Esophagus squamous epithelium (tissue), 5 donors: ENCODE results near the gene NUDT15. TPM values are rescaled to one million over a fixed set of nuclear protein-coding genes. Genes with fewer than 3 reads are reported as not detected.
"Not testable (repeated sequence)": the region's sequence is repeated elsewhere in the genome, so short reads cannot be mapped to it uniquely, and the experiment has no call there.

Experiments used
- DNase-seq: peaks from one replicate; lab custom pipeline; 2025; lab: John Stamatoyannopoulos, UW
- H3K27ac ChIP-seq, 4 donors: fragments of 200-600 bp; sonication (generic); one replicate each; pipeline ENCODE4 v1.5.1; 2016 to 2019; ENCODE audit warnings: mild to moderate bottlenecking in 1 of 4
- H3K27me3 ChIP-seq, 4 donors: fragments of 200-600 bp; sonication (generic); 1 replicate in 3 of 4; 2 replicates in 1 of 4; pipeline versions ENCODE4 v1.5.1 to v1.6.0; 2017 to 2021; ENCODE audit warnings: antibody characterized with exemption in 1 of 4
- H3K36me3 ChIP-seq, 3 donors: fragments of 200-600 bp; sonication (generic); one replicate each; pipeline ENCODE4 v1.5.1; 2016 to 2019
- H3K4me1 ChIP-seq, 3 donors: fragments of 200-600 bp; sonication (generic); one replicate each; pipeline ENCODE4 v1.5.1; 2017 to 2019
- H3K4me3 ChIP-seq, 4 donors: fragments of 200-600 bp; sonication (generic); 1 replicate in 3 of 4; 2 replicates in 1 of 4; pipeline ENCODE4 v1.5.1; 2016 to 2019; ENCODE audit warnings: mild to moderate bottlenecking in 2 of 4, moderate library complexity in 1 of 4
- H3K9me3 ChIP-seq, 3 donors: fragments of 200-600 bp; sonication (generic); one replicate each; pipeline ENCODE4 v1.5.1; 2016 to 2019
- POLR2A ChIP-seq, 4 donors: fragments of 450-650 bp; IDR thresholded peaks; one replicate each; pipeline ENCODE4 v1.6.1; 2017; ENCODE audit warnings: antibody characterized with exemption in 4 of 4, mild to moderate bottlenecking in 4 of 4, moderate library complexity in 3 of 4
- WGBS, 2 donors: methylation state at CpG; one replicate each; pipeline ENCODE4 v1.1.5; 2018; 5-methylcytosine and 5-hydroxymethylcytosine counted together
- intact Hi-C: fragments of 100-400 bp; cut with DNase I; formaldehyde crosslinking; loops from one replicate; pipeline ENCODE4 v1.15.0; 2022
- total RNA-seq, 4 donors: library from RNA; depleted of rRNA; stranded (reverse); fragments of >200 nt; gene quantifications; one replicate each; pipeline ENCODE4 v1.1.0, GENCODE V29; 2016
- TF ChIP-seq, protein P1 (sequence below), 6 experiments: fragments of 450-650 bp in 4 of 6; fragments of 200-600 bp in 2 of 6; sonication (generic) in 2 of 6; IDR thresholded peaks; one replicate each; pipeline ENCODE4 v1.5.1; 2016 to 2019; ENCODE audit warnings: antibody characterized with exemption in 6 of 6, mild to moderate bottlenecking in 4 of 6, moderate library complexity in 4 of 6
- donor health status: DM: yes; HTN: yes; CAD: no.

NUDT15 gene
- total RNA-seq, 4 donors from 2014 or later = 7.2 to 31.9 (median 18.5) TPM

DNA sequence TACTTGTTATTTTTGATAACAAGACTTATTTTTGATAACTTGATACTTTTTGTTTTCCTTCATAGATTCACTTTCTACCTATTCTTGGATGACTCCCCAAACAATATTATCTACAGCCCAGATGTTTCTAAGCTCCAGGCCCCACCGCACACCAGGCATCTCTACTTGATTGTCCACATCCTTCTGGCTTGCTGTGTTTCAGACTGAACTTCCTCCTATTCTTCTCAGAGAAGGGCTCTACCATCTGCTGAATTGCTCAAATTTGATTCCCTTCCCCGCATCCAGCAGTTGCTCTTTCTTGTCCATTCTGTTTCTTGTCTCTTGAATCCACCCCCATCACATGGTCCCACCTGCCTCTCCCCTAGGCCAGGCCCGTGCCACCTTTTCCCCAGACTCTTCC, 13.0 kb downstream of the NUDT15 start:
- no peaks in the 10 kb centered on the region for H3K27me3 ChIP-seq
- no peaks in the 10 kb centered on the region for H3K4me1 ChIP-seq
- no peak overlapping the region for H3K27ac ChIP-seq
- no peak overlapping the region for H3K4me3 ChIP-seq
- H3K9me3 ChIP-seq = no peaks in the 10 kb centered on the region
- no peak for TF ChIP-seq POLR2A (IDR thresholded peaks at IDR 0.05)
- TF ChIP-seq, protein P1, sequence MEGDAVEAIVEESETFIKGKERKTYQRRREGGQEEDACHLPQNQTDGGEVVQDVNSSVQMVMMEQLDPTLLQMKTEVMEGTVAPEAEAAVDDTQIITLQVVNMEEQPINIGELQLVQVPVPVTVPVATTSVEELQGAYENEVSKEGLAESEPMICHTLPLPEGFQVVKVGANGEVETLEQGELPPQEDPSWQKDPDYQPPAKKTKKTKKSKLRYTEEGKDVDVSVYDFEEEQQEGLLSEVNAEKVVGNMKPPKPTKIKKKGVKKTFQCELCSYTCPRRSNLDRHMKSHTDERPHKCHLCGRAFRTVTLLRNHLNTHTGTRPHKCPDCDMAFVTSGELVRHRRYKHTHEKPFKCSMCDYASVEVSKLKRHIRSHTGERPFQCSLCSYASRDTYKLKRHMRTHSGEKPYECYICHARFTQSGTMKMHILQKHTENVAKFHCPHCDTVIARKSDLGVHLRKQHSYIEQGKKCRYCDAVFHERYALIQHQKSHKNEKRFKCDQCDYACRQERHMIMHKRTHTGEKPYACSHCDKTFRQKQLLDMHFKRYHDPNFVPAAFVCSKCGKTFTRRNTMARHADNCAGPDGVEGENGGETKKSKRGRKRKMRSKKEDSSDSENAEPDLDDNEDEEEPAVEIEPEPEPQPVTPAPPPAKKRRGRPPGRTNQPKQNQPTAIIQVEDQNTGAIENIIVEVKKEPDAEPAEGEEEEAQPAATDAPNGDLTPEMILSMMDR (IDR thresholded peaks at IDR 0.05) = no peak
- 85 to 91% methylated on average over 3 of the region's 3 CpGs for WGBS, 2 donors
- peaks cover 0 to 96% (median 7%) of the 10 kb centered on the region in 3 donors for H3K36me3 ChIP-seq
- DNase-seq = no peak
- intact Hi-C loops = loop anchor here (10.0 kb wide), 1 partner anchor 256 kb away; no protein-coding TSS in a partner anchor

DNA sequence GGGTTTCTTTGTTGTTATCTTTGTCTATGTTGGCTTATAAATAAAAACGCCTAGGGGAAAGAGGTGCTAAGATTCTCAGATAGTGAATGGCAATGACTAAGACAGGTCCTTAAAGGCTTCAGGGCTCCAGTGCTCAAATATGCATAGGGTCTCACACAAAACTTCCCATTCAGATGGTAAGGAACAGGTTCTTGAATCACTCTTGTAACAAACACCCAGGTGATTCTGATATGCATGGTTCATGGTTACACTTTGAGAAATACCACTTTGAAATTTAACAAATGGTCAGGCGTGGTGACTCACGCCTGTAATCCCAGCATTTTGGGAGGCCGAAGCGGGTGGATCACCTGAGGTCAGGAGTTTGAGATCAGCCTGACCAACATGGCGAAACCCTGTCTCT, 17.1 kb downstream of the NUDT15 start:
- no peak overlapping the region for H3K4me3 ChIP-seq
- no peak overlapping the region for H3K27ac ChIP-seq
- no peak for DNase-seq
- WGBS, 2 donors = 91 to 94% methylated on average over 5 to 6 of the region's 6 CpGs
- no peaks in the 10 kb centered on the region for H3K27me3 ChIP-seq
- H3K9me3 ChIP-seq = no peaks in the 10 kb centered on the region
- TF ChIP-seq POLR2A (IDR thresholded peaks at IDR 0.05) = no peak
- TF ChIP-seq, protein P1 (IDR thresholded peaks at IDR 0.05) = no peak
- peaks cover 0 to 68% (median 7%) of the 10 kb centered on the region in 3 donors for H3K36me3 ChIP-seq
- H3K4me1 ChIP-seq = no peaks in the 10 kb centered on the region
- intact Hi-C loops = loop anchor here (10.0 kb wide), 1 partner anchor 260 kb away; no protein-coding TSS in a partner anchor

DNA sequence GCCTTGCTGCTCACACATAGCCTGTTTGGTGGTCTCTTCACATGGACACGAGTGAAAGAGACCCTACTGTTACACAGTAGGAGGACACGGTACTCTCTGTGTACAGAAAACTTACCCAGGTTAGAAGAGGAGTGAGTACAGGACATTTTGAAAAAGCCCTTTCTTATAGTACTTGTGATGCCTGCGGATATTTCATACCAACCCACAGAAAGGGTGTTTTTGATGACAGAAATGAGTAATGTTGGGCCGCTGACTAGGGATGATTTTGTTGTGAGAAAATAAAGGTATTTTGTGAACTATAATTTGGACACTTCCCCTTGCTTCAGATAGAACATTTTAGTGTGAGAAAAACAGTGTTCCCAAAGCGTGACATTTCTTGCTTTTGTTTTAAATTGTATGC, 18.2 kb downstream of the NUDT15 start:
- no peak for DNase-seq
- H3K9me3 ChIP-seq = no peaks in the 10 kb centered on the region
- TF ChIP-seq, protein P1 (IDR thresholded peaks at IDR 0.05) = no peak
- TF ChIP-seq POLR2A (IDR thresholded peaks at IDR 0.05) = no peak
- 83 to 85% methylated on average over 5 of the region's 5 CpGs for WGBS, 2 donors
- intact Hi-C loops = loop anchor here (10.0 kb wide), 1 partner anchor 261 kb away; no protein-coding TSS in a partner anchor
- H3K4me1 ChIP-seq = no peaks in the 10 kb centered on the region
- H3K27ac ChIP-seq = no peak overlapping the region
- peaks cover 0 to 58% (median 7%) of the 10 kb centered on the region in 3 donors for H3K36me3 ChIP-seq
- H3K4me3 ChIP-seq = no peak overlapping the region
- no peaks in the 10 kb centered on the region for H3K27me3 ChIP-seq

DNA sequence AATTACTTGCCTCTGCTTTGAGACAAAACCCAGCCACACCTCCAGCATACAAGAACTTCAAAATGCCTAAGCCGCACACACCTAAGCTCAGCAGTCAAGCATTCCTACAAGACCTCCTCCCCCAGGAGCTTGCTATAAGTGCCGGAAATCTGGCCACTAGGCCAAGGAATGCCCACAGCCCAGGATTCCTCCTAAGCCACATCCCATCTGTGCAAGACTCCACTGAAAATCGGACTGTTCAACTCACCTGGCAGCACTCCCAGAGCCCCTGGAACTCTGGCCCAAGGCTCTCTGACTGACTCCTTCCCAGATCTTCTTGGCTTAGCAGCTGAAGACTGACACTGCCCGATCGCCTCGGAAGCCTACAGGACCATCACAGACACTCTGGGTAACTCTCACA, 21.0 kb downstream of the NUDT15 start:
- intact Hi-C loops = loop anchor here (10.0 kb wide), 1 partner anchor 264 kb away; no protein-coding TSS in a partner anchor
- 92 to 93% methylated on average over 5 to 6 of the region's 6 CpGs for WGBS, 2 donors
- not testable (repeated sequence) for DNase-seq, H3K9me3 ChIP-seq, H3K27me3 ChIP-seq, H3K4me3 ChIP-seq, H3K4me1 ChIP-seq, H3K27ac ChIP-seq
- peaks cover 0 to 42% (median 0%) of the 10 kb centered on the region in 3 donors for H3K36me3 ChIP-seq

DNA sequence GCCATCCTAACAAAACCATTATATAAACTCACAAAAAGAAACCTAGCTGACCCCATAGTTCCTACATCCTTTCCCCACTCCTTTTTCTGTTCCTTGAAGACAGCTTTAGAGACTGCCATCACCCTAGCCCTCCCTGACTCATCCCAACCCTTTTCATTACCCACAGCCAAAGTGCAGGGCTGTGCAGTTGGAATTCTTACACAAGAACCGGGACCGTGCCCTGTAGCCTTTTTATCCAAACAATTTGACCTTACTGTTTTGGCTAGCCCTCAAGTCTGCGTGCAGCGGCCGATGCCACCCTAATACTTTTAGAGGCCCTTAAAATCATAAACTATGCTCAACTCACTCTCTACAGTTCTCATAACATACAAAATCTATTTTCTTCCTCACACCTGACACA, 22.4 kb downstream of the NUDT15 start:
- peaks cover 0 to 41% (median 0%) of the 10 kb centered on the region in 3 donors for H3K36me3 ChIP-seq
- H3K9me3 ChIP-seq, DNase-seq, H3K27ac ChIP-seq, H3K27me3 ChIP-seq, H3K4me3 ChIP-seq, H3K4me1 ChIP-seq: not testable (repeated sequence)
- 49 to 59% methylated on average over 5 of the region's 5 CpGs for WGBS, 2 donors
- intact Hi-C loops = loop anchor here (10.0 kb wide), 1 partner anchor 265 kb away; no protein-coding TSS in a partner anchor

DNA sequence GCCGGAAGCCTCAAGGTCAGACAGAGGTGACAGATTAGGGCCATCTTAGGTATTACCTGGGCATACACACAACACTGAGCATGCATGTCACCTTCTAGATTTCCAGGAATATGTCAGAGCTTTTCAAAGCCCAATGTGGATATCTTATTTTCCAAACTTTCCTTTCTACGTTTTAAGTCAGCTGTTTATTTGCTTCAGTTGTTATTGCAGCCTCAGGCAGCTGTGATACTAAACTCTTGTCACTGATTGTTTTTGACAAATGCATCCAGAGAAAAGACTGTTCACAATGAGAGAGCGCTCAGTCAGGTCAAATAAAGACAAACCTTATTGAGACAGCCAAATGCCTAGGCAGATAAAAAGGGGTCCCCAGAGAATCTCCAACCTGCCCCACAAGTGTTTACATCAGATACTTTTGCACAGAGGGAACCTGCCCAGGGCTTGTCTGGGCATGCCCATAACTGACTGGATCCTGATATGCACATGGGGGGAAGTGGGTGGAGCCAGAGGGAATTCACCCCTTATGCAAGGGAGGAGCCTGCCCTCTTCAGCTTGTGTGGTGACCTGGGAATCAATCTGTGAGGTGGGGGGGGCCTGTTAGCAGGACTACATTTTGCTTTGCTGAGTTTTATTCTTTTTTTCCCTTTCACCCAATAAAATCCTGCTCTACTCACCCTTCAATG, 28.9 kb downstream of the NUDT15 start:
- H3K9me3 ChIP-seq = peaks cover 0 to 50% (median 20%) of the 10 kb centered on the region in 3 donors
- H3K27me3 ChIP-seq = no peaks in the 10 kb centered on the region
- no peak for TF ChIP-seq POLR2A (IDR thresholded peaks at IDR 0.05)
- TF ChIP-seq, protein P1 (IDR thresholded peaks at IDR 0.05) = no peak
- no peak overlapping the region for H3K4me3 ChIP-seq
- intact Hi-C loops = no loop called here
- peaks cover under 1 to 90% (median 4%) of the 10 kb centered on the region in 3 donors for H3K36me3 ChIP-seq
- 86 to 88% methylated on average over 3 of the region's 3 CpGs for WGBS, 2 donors
- H3K4me1 ChIP-seq = no peaks in the 10 kb centered on the region
- no peak for DNase-seq
- no peak overlapping the region for H3K27ac ChIP-seq
